Stomach (tissue), 4 donors: ENCODE measurements around the gene OR51B2.

Source experiments
- EP300 ChIP-seq: sonication (generic); formaldehyde crosslinking; IDR thresholded peaks from one replicate; pipeline ENCODE4 v1.6.1; 2017; ENCODE audit warnings: antibody characterized with exemption
- POLR2A ChIP-seq, 4 donors: fragments of 450-650 bp; IDR thresholded peaks; one replicate each; pipeline ENCODE4 v1.6.1; 2016; ENCODE audit warnings: antibody characterized with exemption in 4 of 4, control low read depth in 2 of 4, mild to moderate bottlenecking in 1 of 4, moderate library complexity in 1 of 4
- POLR2AphosphoS5 ChIP-seq, 3 donors: sonication (generic); formaldehyde crosslinking; IDR thresholded peaks; one replicate each; pipeline ENCODE4 v1.6.1; 2016; ENCODE audit warnings: antibody characterized with exemption in 3 of 3
- TF ChIP-seq, protein P1 (sequence below), 7 experiments: fragments of 450-650 bp in 4 of 7; fragments of 200-600 bp in 3 of 7; sonication (generic) in 3 of 7; IDR thresholded peaks; one replicate each; pipeline ENCODE4 v1.5.1; 2016 to 2019; ENCODE audit warnings: antibody characterized with exemption in 7 of 7, control low read depth in 2 of 7, mild to moderate bottlenecking in 1 of 7

GRCh38 chr11:5364214-5364613 lies 40.1 kb upstream of the OR51B2 start:
- TF ChIP-seq, protein P1, sequence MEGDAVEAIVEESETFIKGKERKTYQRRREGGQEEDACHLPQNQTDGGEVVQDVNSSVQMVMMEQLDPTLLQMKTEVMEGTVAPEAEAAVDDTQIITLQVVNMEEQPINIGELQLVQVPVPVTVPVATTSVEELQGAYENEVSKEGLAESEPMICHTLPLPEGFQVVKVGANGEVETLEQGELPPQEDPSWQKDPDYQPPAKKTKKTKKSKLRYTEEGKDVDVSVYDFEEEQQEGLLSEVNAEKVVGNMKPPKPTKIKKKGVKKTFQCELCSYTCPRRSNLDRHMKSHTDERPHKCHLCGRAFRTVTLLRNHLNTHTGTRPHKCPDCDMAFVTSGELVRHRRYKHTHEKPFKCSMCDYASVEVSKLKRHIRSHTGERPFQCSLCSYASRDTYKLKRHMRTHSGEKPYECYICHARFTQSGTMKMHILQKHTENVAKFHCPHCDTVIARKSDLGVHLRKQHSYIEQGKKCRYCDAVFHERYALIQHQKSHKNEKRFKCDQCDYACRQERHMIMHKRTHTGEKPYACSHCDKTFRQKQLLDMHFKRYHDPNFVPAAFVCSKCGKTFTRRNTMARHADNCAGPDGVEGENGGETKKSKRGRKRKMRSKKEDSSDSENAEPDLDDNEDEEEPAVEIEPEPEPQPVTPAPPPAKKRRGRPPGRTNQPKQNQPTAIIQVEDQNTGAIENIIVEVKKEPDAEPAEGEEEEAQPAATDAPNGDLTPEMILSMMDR (IDR thresholded peaks at IDR 0.05), result no peak
- TF ChIP-seq POLR2AphosphoS5 (IDR thresholded peaks at IDR 0.05) (no peak), POLR2A (IDR thresholded peaks at IDR 0.05) (no peak), EP300 (no peak)
